SU-DHL-6 (cell line): ENCODE data around the gene TSPAN32.

Experiments used
- H2AFZ ChIP-seq: fragments of 200-600 bp; sonication (generic); 2 replicates; pipeline ENCODE4 v1.6.1; 2014; ENCODE audit warnings: low read depth, mild to moderate bottlenecking, moderate library complexity, mixed read lengths, antibody characterized with exemption, low read length; ENCODE audit not compliant: severe bottlenecking
- H3F3A ChIP-seq: fragments of 200-600 bp; shearing (Covaris generic); 2 replicates; pipeline ENCODE4 v1.6.0; 2016; ENCODE audit warnings: antibody characterized with exemption, mild to moderate bottlenecking; ENCODE audit not compliant: insufficient read depth
- H3K27ac ChIP-seq: fragments of 200-600 bp; sonication (generic); 2 replicates; pipeline ENCODE4 v1.5.1; 2016; ENCODE audit warnings: low read depth, mild to moderate bottlenecking, low read length, moderate library complexity, mixed read lengths
- H3K27me3 ChIP-seq: fragments of 200-600 bp; sonication (generic), shearing (Covaris generic); 2 replicates; pipeline ENCODE4 v1.6.0; 2014; ENCODE audit warnings: mild to moderate bottlenecking, low read length
- H3K36me3 ChIP-seq: fragments of 200-600 bp; sonication (generic); 2 replicates; pipeline ENCODE4 v1.6.1; 2014; ENCODE audit warnings: mild to moderate bottlenecking, low read length, mixed read lengths
- H3K4me2 ChIP-seq: fragments of 300-600, 200-600 bp; shearing (Covaris generic), sonication (generic); 2 replicates; pipeline ENCODE4 v1.6.0; 2014; ENCODE audit warnings: low read length, low read depth, mild to moderate bottlenecking; ENCODE audit not compliant: poor library complexity, severe bottlenecking
- H3K4me3 ChIP-seq: fragments of 200-600 bp; sonication (generic); 2 replicates; pipeline ENCODE4 v1.5.1; 2014; ENCODE audit warnings: antibody characterized with exemption, low read length, mild to moderate bottlenecking, mixed read lengths; ENCODE audit not compliant: insufficient read depth, poor library complexity, severe bottlenecking
- H3K79me2 ChIP-seq: fragments of 200-600 bp; sonication (generic); 2 replicates; pipeline ENCODE4 v1.6.1; 2014; ENCODE audit warnings: mild to moderate bottlenecking, low read length, moderate library complexity; ENCODE audit not compliant: insufficient read depth
- H3K9ac ChIP-seq: fragments of 200-600 bp; sonication (generic); 2 replicates; pipeline ENCODE4 v1.7.0; 2014; ENCODE audit warnings: mild to moderate bottlenecking, low read length
- H3K9me2 ChIP-seq: fragments of 200-600 bp; sonication (generic); replicated peaks from 2 replicates; pipeline ENCODE4 v1.6.1; 2014; ENCODE audit warnings: low read length; ENCODE audit not compliant: insufficient read depth
- H3K9me3 ChIP-seq: fragments of 200-600 bp; sonication (generic); 2 replicates; pipeline ENCODE4 v1.6.1; 2014; ENCODE audit warnings: low read length, mixed read lengths; ENCODE audit not compliant: insufficient read depth
- H4K20me1 ChIP-seq: fragments of 200-600 bp; sonication (generic); 2 replicates; pipeline ENCODE4 v1.6.1; 2014; ENCODE audit warnings: low read depth, mild to moderate bottlenecking, antibody characterized with exemption, low read length, moderate library complexity, mixed read lengths
- CTCF ChIP-seq: fragments of 200-600 bp; sonication (generic); IDR thresholded peaks from one replicate; pipeline ENCODE4 v1.5.1; 2017; ENCODE audit warnings: antibody characterized with exemption, mild to moderate bottlenecking, low read length, moderate library complexity; ENCODE audit not compliant: insufficient read depth, poor library complexity, severe bottlenecking
- EZH2phosphoT487 ChIP-seq: fragments of 200-600 bp; sonication (generic), shearing (Covaris generic); conservative IDR thresholded peaks from 2 replicates; pipeline ENCODE4 v1.6.1; 2018; ENCODE audit warnings: mild to moderate bottlenecking, antibody characterized with exemption, low read length, moderate library complexity, mixed read lengths

Gene TSPAN32

DNA sequence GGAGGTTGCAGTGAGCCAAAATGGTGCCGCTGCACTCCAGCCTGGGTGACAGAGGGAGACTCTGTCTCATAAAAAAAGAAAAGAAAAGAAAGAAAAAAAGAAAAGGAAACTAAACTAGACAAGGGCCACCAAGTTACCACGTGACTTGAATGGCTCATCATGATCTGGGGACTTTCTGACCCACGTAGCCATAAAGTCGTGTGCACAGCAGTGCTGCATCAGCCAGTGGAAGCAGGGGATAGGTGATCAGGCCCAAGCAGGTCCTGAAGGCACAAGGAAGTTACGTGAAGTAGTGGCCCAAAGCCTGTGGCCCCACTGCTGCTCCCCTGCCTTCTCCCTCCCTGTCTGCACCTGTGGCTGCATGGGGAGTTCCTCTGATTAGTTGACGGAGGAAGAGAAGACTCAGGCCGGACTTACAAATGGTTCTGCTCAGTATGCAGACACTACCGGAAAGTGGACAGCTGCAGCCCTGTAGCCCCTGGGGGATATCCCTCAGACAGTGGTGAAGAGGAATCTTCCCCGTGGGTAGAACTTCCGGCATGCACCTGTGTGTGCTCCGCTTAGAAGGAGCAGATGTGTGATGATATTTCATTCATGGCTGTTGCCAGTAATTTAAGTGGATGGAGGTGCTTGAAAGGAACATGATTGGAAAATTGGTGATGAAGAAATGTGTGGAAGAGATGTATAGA is 57.1 kb downstream of the TSPAN32 start:
- no peak for TF ChIP-seq CTCF
- TF ChIP-seq EZH2phosphoT487, result no peak
- H3F3A ChIP-seq, result no peaks in the 10 kb centered on the region
- H3K27me3 ChIP-seq, result no peaks in the 10 kb centered on the region
- H3K4me3 ChIP-seq, result no peak overlapping the region
- H3K79me2 ChIP-seq, result no peaks in the 10 kb centered on the region
- no peaks in the 10 kb centered on the region for H3K9me2 ChIP-seq
- H3K9ac ChIP-seq, result no peak overlapping the region
- H3K27ac ChIP-seq, result no peak overlapping the region
- no peak overlapping the region for H3K4me2 ChIP-seq
- H4K20me1 ChIP-seq, result no peaks in the 10 kb centered on the region
- no peaks in the 10 kb centered on the region for H3K36me3 ChIP-seq
- H3K9me3 ChIP-seq, result no peaks in the 10 kb centered on the region
- no peak overlapping the region for H2AFZ ChIP-seq

DNA sequence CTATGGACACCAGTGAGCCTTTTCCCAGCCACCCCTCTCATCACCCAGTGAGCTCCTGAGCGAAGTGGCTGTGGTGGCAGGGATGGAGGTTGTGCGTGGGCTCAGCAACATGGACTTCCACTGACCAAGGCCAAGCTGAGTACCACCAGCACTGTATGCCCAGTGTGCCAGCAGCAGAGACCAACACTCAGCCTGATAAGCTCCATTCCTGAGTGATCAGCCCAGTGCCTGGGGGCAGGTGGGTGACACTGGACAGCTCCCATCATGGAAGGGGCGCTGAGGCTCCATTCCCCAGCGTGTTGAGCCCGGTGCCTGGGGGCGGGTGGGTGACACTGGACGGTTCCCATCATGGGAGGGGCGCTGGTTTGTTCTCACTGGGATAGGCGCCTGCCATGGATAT is 57.7 kb downstream of the TSPAN32 start:
- no peaks in the 10 kb centered on the region for H3K9me3 ChIP-seq
- H3K4me3 ChIP-seq, result no peak overlapping the region
- no peaks in the 10 kb centered on the region for H3F3A ChIP-seq
- H4K20me1 ChIP-seq, result no peaks in the 10 kb centered on the region
- H3K9ac ChIP-seq, result no peak overlapping the region
- TF ChIP-seq CTCF (no peak), EZH2phosphoT487 (no peak)
- no peak overlapping the region for H3K4me2 ChIP-seq
- no peak overlapping the region for H2AFZ ChIP-seq
- no peaks in the 10 kb centered on the region for H3K36me3 ChIP-seq
- H3K27ac ChIP-seq, result no peak overlapping the region
- H3K79me2 ChIP-seq, result no peaks in the 10 kb centered on the region
- H3K9me2 ChIP-seq, result no peaks in the 10 kb centered on the region
- H3K27me3 ChIP-seq, result no peaks in the 10 kb centered on the region

GRCh38 chr11:2360081-2360642 is 58.3 kb downstream of the TSPAN32 start:
- H3F3A ChIP-seq, result no peaks in the 10 kb centered on the region
- no peak overlapping the region for H3K9ac ChIP-seq
- H3K27ac ChIP-seq, result no peak overlapping the region
- no peaks in the 10 kb centered on the region for H3K79me2 ChIP-seq
- H3K27me3 ChIP-seq, result no peaks in the 10 kb centered on the region
- no peak for TF ChIP-seq CTCF
- H3K36me3 ChIP-seq, result no peaks in the 10 kb centered on the region
- H3K4me2 ChIP-seq, result no peak overlapping the region
- no peak overlapping the region for H2AFZ ChIP-seq
- H3K4me3 ChIP-seq, result no peak overlapping the region
- no peaks in the 10 kb centered on the region for H3K9me3 ChIP-seq
- no peaks in the 10 kb centered on the region for H4K20me1 ChIP-seq
- H3K9me2 ChIP-seq, result no peaks in the 10 kb centered on the region
